ENCODE results near the gene CPXCR1. TPM values are rescaled to one million over a fixed set of nuclear protein-coding genes. Genes with fewer than 3 reads are reported as not detected.
"Not testable (repeated sequence)": the region's sequence is repeated elsewhere in the genome, so short reads cannot be mapped to it uniquely, and the experiment has no call there.

CPXCR1 gene
- total RNA-seq (not detected), polyA plus RNA-seq (not detected)
- long read RNA-seq, donor 1 = 0 reads
- long read RNA-seq, donor 2 = 0 reads
- long read RNA-seq, donor 3 = 0 reads
- long read RNA-seq, donor 4 = 0 reads

DNA sequence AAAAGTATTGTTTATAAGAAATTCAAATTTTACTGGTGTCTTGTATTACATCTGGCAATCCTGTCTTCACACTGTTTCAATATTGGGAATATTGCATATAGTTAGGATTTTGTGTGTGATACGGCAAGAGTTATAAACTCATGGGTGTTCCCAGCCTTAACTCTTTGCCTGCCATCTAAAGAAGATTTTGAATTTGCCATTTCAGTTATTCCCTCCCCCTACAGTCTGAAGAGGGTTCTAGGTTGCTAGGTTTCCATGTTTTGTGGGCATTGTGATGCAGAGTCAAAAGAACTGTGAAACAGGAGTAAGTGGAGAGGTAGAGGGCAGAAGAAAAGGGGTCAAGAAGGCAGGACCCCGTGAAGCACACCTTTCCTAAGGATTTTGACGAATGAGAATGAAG lies at the start of gene CPXCR1:
TSS of gene CPXCR1 (plus strand) at position 301 of the 400 bp plus-strand sequence. CDS start 6,190 bp downstream, outside the sequence.
- Histone ChIP-seq H3K4me3 (ENCODE audit: low read length) (no peak within 1 kb of the TSS), H3K9me3 (ENCODE audit: control insufficient read depth, low read length) (no peaks in the 10 kb centered on the region), H3K4me1 (ENCODE audit: control insufficient read depth, insufficient read depth, low read length) (no peaks in the 10 kb centered on the region), H3K27me3 (ENCODE audit: control insufficient read depth, insufficient read depth) (no peaks in the 10 kb centered on the region), H3K27ac (ENCODE audit: low read length) (no peak within 1 kb of the TSS)
- 64% methylated on average over 3 of the region's 3 CpGs for WGBS
- intact Hi-C loops (cut with DNase I) = no loop called here
- DNase-seq (no peak), ATAC-seq (no peak)

DNA sequence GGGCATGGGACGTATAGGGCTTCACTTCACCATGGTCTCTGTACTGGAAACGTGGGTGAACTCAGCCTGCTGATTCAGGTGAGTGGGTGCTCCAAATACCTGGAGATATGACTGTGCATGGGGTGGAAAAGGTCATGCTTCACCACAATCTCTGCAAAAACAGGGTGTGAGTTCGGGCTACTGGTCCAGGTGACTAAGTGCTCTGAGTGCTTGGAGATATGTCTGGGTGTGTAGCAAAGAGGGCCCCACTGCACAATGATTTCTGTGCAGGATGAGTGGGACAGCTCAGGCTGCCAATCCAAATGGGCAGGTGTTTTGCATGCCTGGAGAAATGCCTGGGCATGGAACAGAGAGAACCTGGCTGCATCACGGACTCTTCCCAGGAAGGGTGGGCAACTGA lies 11.2 kb upstream of the CPXCR1 start:
- 69% methylated on average over 4 of the region's 4 CpGs for WGBS
- no peaks in the 10 kb centered on the region for H3K9me3 ChIP-seq (ENCODE audit: control insufficient read depth, low read length)
- ATAC-seq = no peak
- no peak overlapping the region for H3K27ac ChIP-seq (ENCODE audit: low read length)
- no peaks in the 10 kb centered on the region for H3K4me1 ChIP-seq (ENCODE audit: control insufficient read depth, insufficient read depth, low read length)
- H3K27me3 ChIP-seq (ENCODE audit: control insufficient read depth, insufficient read depth) = no peaks in the 10 kb centered on the region
- intact Hi-C loops (cut with DNase I) = no loop called here
- DNase-seq = no peak
- no peak overlapping the region for H3K4me3 ChIP-seq (ENCODE audit: low read length)

DNA sequence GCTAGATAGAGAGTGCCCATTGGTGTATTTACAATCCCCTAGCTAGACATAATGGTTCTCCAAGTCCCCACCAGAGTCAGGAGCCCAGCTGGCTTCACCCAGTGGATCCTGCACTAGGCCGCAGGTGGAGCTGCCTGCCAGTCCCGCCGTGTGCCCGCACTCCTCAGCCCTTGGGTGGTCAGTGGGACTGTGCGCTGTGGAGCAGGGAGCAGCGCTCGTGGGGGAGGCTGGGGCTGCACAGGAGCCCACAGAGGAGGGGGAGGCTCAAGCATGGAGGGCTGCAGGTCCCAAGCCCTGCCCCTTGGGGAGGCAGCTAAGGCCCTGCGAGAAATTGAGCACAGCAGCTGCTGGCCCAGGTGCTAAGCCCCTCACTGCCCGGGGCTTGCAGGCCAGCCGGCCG lies 810 bp upstream of the CPXCR1 start:
- intact Hi-C loops (cut with DNase I) = not testable (repeated sequence)

DNA sequence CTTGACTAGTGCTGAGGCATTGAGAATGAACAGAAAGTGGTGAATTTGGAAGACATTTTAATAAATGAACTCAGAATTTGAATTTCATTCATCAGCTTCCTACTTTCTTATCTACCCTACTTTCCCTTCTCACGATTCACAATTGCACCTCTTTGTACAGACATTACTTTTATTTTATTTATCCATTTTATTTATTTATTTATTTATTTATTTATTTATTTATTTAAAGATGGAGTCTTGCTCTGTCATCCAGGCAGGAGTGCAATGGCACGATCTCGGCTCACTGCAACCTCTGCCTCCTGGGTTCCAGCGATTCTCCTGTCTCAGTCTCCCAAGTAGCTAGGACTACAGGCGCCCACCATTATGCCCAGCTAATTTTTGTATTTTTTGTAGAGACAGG lies 5.3 kb downstream of the CPXCR1 start:
- 90% methylated on average over 5 of the region's 5 CpGs for WGBS
- ATAC-seq; H3K4me3 ChIP-seq (ENCODE audit: low read length); H3K27me3 ChIP-seq (ENCODE audit: control insufficient read depth, insufficient read depth); H3K27ac ChIP-seq (ENCODE audit: low read length); intact Hi-C loops (cut with DNase I); DNase-seq; H3K4me1 ChIP-seq (ENCODE audit: control insufficient read depth, insufficient read depth, low read length); H3K9me3 ChIP-seq (ENCODE audit: control insufficient read depth, low read length): not testable (repeated sequence)

More for the DNA sequence above, 810 bp upstream of the CPXCR1 start:
- 92% methylated on average over 11 of the region's 11 CpGs for WGBS
- not testable (repeated sequence) for H3K27ac ChIP-seq (ENCODE audit: low read length); H3K4me1 ChIP-seq (ENCODE audit: control insufficient read depth, insufficient read depth, low read length); H3K27me3 ChIP-seq (ENCODE audit: control insufficient read depth, insufficient read depth); ATAC-seq; H3K4me3 ChIP-seq (ENCODE audit: low read length); H3K9me3 ChIP-seq (ENCODE audit: control insufficient read depth, low read length)
- DNase-seq = peak in 1 of 3 donors; percentile 23

DNA sequence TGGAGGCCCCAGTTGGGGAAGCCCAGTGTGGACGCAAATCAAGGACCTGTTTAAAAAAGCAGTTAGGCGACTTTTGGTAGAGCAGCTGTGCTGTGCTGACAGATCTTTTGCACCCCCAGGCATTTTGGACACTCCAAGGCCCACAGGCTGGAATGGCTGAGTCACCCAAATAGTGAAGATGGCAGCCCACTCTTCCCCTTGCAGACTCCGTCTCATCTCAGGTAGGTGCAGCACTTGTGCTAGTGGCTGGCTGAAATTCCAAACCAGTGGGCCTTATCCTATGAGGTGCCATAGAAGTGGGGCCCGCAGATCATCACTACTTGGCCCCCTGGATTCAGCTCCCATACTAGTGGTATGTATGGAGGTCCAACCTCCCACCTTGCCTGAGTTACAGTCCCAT lies 42.8 kb downstream of the CPXCR1 start:
- H3K9me3 ChIP-seq (ENCODE audit: control insufficient read depth, low read length) = no peaks in the 10 kb centered on the region
- H3K4me3 ChIP-seq (ENCODE audit: low read length) = no peak overlapping the region
- no peak for DNase-seq
- H3K27ac ChIP-seq (ENCODE audit: low read length) = no peak overlapping the region
- 77% methylated on average over 4 of the region's 4 CpGs for WGBS
- H3K27me3 ChIP-seq (ENCODE audit: control insufficient read depth, insufficient read depth) = no peaks in the 10 kb centered on the region
- intact Hi-C loops (cut with DNase I) = no loop called here
- H3K4me1 ChIP-seq (ENCODE audit: control insufficient read depth, insufficient read depth, low read length) = no peaks in the 10 kb centered on the region
- ATAC-seq = no peak

Data from right cardiac atrium (tissue), 5 donors.